Right atrium auricular region (tissue), 2 donors: Measurements from ENCODE around the gene TFDP2. TPM values are rescaled to one million over a fixed set of nuclear protein-coding genes. Genes with fewer than 3 reads are reported as not detected.

Experiments
- DNase-seq: peaks from one replicate; pipeline ENCODE4 v3.0.0-alpha.2; 2019; ENCODE audit warnings: low spot score
- H3K27ac ChIP-seq, 2 donors: fragments of 200-600 bp; sonication (generic); 1 replicate in 1 of 2; 2 replicates in 1 of 2; pipeline ENCODE4 v1.5.1; 2016 to 2019
- H3K27me3 ChIP-seq, 2 donors: fragments of 200-600 bp; sonication (generic); one replicate each; pipeline versions ENCODE4 v1.5.1 to v1.6.0; 2017 to 2019
- H3K36me3 ChIP-seq: fragments of 200-600 bp; sonication (generic); one replicate; pipeline ENCODE4 v1.5.1; 2016
- H3K4me1 ChIP-seq, 2 donors: fragments of 200-600 bp; sonication (generic); one replicate each; pipeline versions ENCODE4 v1.5.1 to v1.6.0; 2017 to 2019
- H3K4me3 ChIP-seq, 2 donors: fragments of 200-600 bp; sonication (generic); 1 replicate in 1 of 2; 2 replicates in 1 of 2; pipeline ENCODE4 v1.5.1; 2017 to 2019; ENCODE audit warnings: mild to moderate bottlenecking in 1 of 2, moderate library complexity in 1 of 2
- H3K9me3 ChIP-seq, 2 donors: fragments of 200-600 bp; sonication (generic); one replicate each; pipeline ENCODE4 v1.5.1; 2019
- CTCF ChIP-seq, 2 donors: fragments of 200-600 bp; sonication (generic); IDR thresholded peaks; one replicate each; pipeline ENCODE4 v1.5.1; 2019; ENCODE audit warnings: antibody characterized with exemption in 2 of 2
- total RNA-seq, 2 donors: library from RNA; depleted of rRNA; stranded (reverse); fragments of >200 nt; gene quantifications; one replicate each; pipeline ENCODE4 v1.1.0, GENCODE V29; 2016

Gene TFDP2
- total RNA-seq, 2 donors from 2014 or later, result 30.2 to 59.3 TPM

- Histone ChIP-seq H3K4me1 (peaks cover 0 to 32% of the 10 kb centered on the region in 2 donors), H3K4me3 (no peak overlapping the region), H3K27ac (no peak overlapping the region), H3K9me3 (no peaks in the 10 kb centered on the region), H3K36me3 (no peaks in the 10 kb centered on the region), H3K27me3 (no peaks in the 10 kb centered on the region)
- peak in 1 of 2 donors; percentile 26 for TF ChIP-seq CTCF (IDR thresholded peaks at IDR 0.05)
- no peak for DNase-seq
These were observed 127.0 kb downstream of the TFDP2 start for GRCh38 chr3:142022381-142022780.

- no peaks in the 10 kb centered on the region for H3K36me3 ChIP-seq
- peak overlapping the region in 1 of 2 donors; percentile 33 for H3K27ac ChIP-seq
- peaks cover 0 to 22% of the 10 kb centered on the region in 2 donors for H3K4me1 ChIP-seq
- no peaks in the 10 kb centered on the region for H3K27me3 ChIP-seq
- no peak for DNase-seq
- H3K4me3 ChIP-seq, result no peak overlapping the region
- H3K9me3 ChIP-seq, result no peaks in the 10 kb centered on the region
- no peak for TF ChIP-seq CTCF (IDR thresholded peaks at IDR 0.05)
These were observed 128.2 kb downstream of the TFDP2 start for GRCh38 chr3:142021127-142021526.

GRCh38 chr3:142019794-142020320, 129.5 kb downstream of the TFDP2 start:
- Histone ChIP-seq H3K36me3 (no peaks in the 10 kb centered on the region), H3K4me3 (no peak overlapping the region), H3K9me3 (no peaks in the 10 kb centered on the region), H3K4me1 (peaks cover 0 to 22% of the 10 kb centered on the region in 2 donors), H3K27ac (peak overlapping the region in 1 of 2 donors; percentile 14), H3K27me3 (no peaks in the 10 kb centered on the region)
- DNase-seq, result no peak
- TF ChIP-seq CTCF (IDR thresholded peaks at IDR 0.05), result no peak

- no peak for DNase-seq
- peaks cover 0 to 5% of the 10 kb centered on the region in 2 donors for H3K4me1 ChIP-seq
- no peak for TF ChIP-seq CTCF (IDR thresholded peaks at IDR 0.05)
- no peaks in the 10 kb centered on the region for H3K27me3 ChIP-seq
- no peaks in the 10 kb centered on the region for H3K36me3 ChIP-seq
- H3K27ac ChIP-seq, result no peak overlapping the region
- no peak overlapping the region for H3K4me3 ChIP-seq
- H3K9me3 ChIP-seq, result no peaks in the 10 kb centered on the region
These were observed 135.4 kb downstream of the TFDP2 start for GRCh38 chr3:142013993-142014392.

- H3K27ac ChIP-seq, result no peak overlapping the region
- no peak for TF ChIP-seq CTCF (IDR thresholded peaks at IDR 0.05)
- no peak for DNase-seq
These were observed 135.9 kb downstream of the TFDP2 start for GRCh38 chr3:142013326-142013980.

More at GRCh38 chr3:142013326-142013980, 135.9 kb downstream of the TFDP2 start:
- no peaks in the 10 kb centered on the region for H3K36me3 ChIP-seq
- no peaks in the 10 kb centered on the region for H3K27me3 ChIP-seq
- H3K9me3 ChIP-seq, result no peaks in the 10 kb centered on the region
- H3K4me1 ChIP-seq, result peaks cover 0 to 5% of the 10 kb centered on the region in 2 donors
- H3K4me3 ChIP-seq, result no peak overlapping the region
